ENCODE measurements around the gene TRERF1. TPM values are rescaled to one million over a fixed set of nuclear protein-coding genes. Genes with fewer than 3 reads are reported as not detected.

TRERF1 gene
- total RNA-seq, 1 experiment from 2014 or later: 13.9 TPM

- no TSS peak for BruUV-seq (replicated peaks)
- H3K79me2 ChIP-seq (ENCODE audit: low read length): peaks cover 48% of the 10 kb centered on the region
- H3K27me3 ChIP-seq (ENCODE audit: low read length): no peaks in the 10 kb centered on the region
- ChIA-PET POLR2A (ENCODE audit: unreplicated experiment) (interaction anchor here (0.6 kb wide), 1 partner anchor 897 kb away, joined by 16 read pairs; no protein-coding TSS in a partner anchor), CTCF (no interaction called here)
- H2AFZ ChIP-seq (ENCODE audit: low read length): no peak overlapping the region
- intact Hi-C loops (cut with micrococcal nuclease): no loop called here
- no peak overlapping the region for H3K4me3 ChIP-seq (ENCODE audit: low read length)
- H4K20me1 ChIP-seq (ENCODE audit: low read length): no peaks in the 10 kb centered on the region
- no peaks in the 10 kb centered on the region for H3K9me2 ChIP-seq (replicated peaks; ENCODE audit: low read length)
- DNase-seq (no peak), ATAC-seq (no peak)
- no peaks in the 10 kb centered on the region for H3F3A ChIP-seq (ENCODE audit: low read length, unreplicated experiment)
- peaks cover 8% of the 10 kb centered on the region for H3K4me1 ChIP-seq (ENCODE audit: insufficient read depth, low read length)
- H3K36me3 ChIP-seq (ENCODE audit: low read depth, low read length): no peaks in the 10 kb centered on the region
- TF ChIP-seq EZH2phosphoT487 (IDR thresholded peaks at IDR 0.05; ENCODE audit: borderline replicate concordance, low read length): no peak
- H3K27ac ChIP-seq (ENCODE audit: low read length): no peak overlapping the region
- H3K9me3 ChIP-seq (ENCODE audit: low read length): no peaks in the 10 kb centered on the region
- no peak overlapping the region for H3K9ac ChIP-seq (ENCODE audit: low read length)
- no peak overlapping the region for H3K4me2 ChIP-seq (ENCODE audit: low read length)
Measured at GRCh38 chr6:42366011-42366705, 85.6 kb downstream of the TRERF1 start.

- no peak for ATAC-seq
- Histone ChIP-seq H3K9me3 (ENCODE audit: low read length) (no peaks in the 10 kb centered on the region), H3K4me3 (ENCODE audit: low read length) (no peak overlapping the region), H3F3A (ENCODE audit: low read length, unreplicated experiment) (no peaks in the 10 kb centered on the region), H3K9ac (ENCODE audit: low read length) (no peak overlapping the region), H3K9me2 (replicated peaks; ENCODE audit: low read length) (no peaks in the 10 kb centered on the region), H3K27me3 (ENCODE audit: low read length) (no peaks in the 10 kb centered on the region), H4K20me1 (ENCODE audit: low read length) (no peaks in the 10 kb centered on the region), H3K36me3 (ENCODE audit: low read depth, low read length) (no peaks in the 10 kb centered on the region), H3K4me2 (ENCODE audit: low read length) (no peak overlapping the region), H3K4me1 (ENCODE audit: insufficient read depth, low read length) (peaks cover 8% of the 10 kb centered on the region), H3K27ac (ENCODE audit: low read length) (no peak overlapping the region), H2AFZ (ENCODE audit: low read length) (no peak overlapping the region), H3K79me2 (ENCODE audit: low read length) (peaks cover 48% of the 10 kb centered on the region)
- intact Hi-C loops (cut with micrococcal nuclease): no loop called here
- no TSS peak for BruUV-seq (replicated peaks)
- ChIA-PET CTCF (no interaction called here), POLR2A (ENCODE audit: unreplicated experiment) (no interaction called here)
- no peak for DNase-seq
- TF ChIP-seq EZH2phosphoT487 (IDR thresholded peaks at IDR 0.05; ENCODE audit: borderline replicate concordance, low read length) (no peak), EZH2 (IDR thresholded peaks at IDR 0.05; ENCODE audit: low read length, unreplicated experiment) (no peak), CTCF (conservative IDR thresholded peaks at IDR 0.05; ENCODE audit: low read depth, low read length) (no peak)
Measured at GRCh38 chr6:42365021-42365420, 86.7 kb downstream of the TRERF1 start.

GRCh38 chr6:42363926-42364849, 87.5 kb downstream of the TRERF1 start:
- Histone ChIP-seq H3K4me3 (ENCODE audit: low read length) (no peak overlapping the region), H3K79me2 (ENCODE audit: low read length) (peaks cover 48% of the 10 kb centered on the region), H3F3A (ENCODE audit: low read length, unreplicated experiment) (no peaks in the 10 kb centered on the region), H3K9me3 (ENCODE audit: low read length) (no peaks in the 10 kb centered on the region), H3K27me3 (ENCODE audit: low read length) (no peaks in the 10 kb centered on the region), H3K4me2 (ENCODE audit: low read length) (no peak overlapping the region), H2AFZ (ENCODE audit: low read length) (no peak overlapping the region), H3K27ac (ENCODE audit: low read length) (no peak overlapping the region), H3K9ac (ENCODE audit: low read length) (no peak overlapping the region), H3K36me3 (ENCODE audit: low read depth, low read length) (no peaks in the 10 kb centered on the region), H3K4me1 (ENCODE audit: insufficient read depth, low read length) (peaks cover 3% of the 10 kb centered on the region), H3K9me2 (replicated peaks; ENCODE audit: low read length) (no peaks in the 10 kb centered on the region), H4K20me1 (ENCODE audit: low read length) (no peaks in the 10 kb centered on the region)
- ChIA-PET POLR2A (ENCODE audit: unreplicated experiment) (no interaction called here), CTCF (no interaction called here)
- TF ChIP-seq EZH2 (IDR thresholded peaks at IDR 0.05; ENCODE audit: low read length, unreplicated experiment) (no peak), CTCF (conservative IDR thresholded peaks at IDR 0.05; ENCODE audit: low read depth, low read length) (no peak), EZH2phosphoT487 (IDR thresholded peaks at IDR 0.05; ENCODE audit: borderline replicate concordance, low read length) (no peak)
- ATAC-seq: no peak
- intact Hi-C loops (cut with micrococcal nuclease): no loop called here
- no TSS peak for BruUV-seq (replicated peaks)
- DNase-seq: no peak
